Heart right ventricle (tissue), 16 donors: ENCODE data around the gene SEMA4B. TPM values are rescaled to one million over a fixed set of nuclear protein-coding genes. Genes with fewer than 3 reads are reported as not detected.
A peak's percentile ranks its signal among the peaks of the same experiment; 100 is the strongest.

Experiments
- ATAC-seq, 8 donors: fragments of 200-7000 bp; cut with Tn5 transposase; one replicate each; pipeline ENCODE4 v1.9.1; 2020; ENCODE audit warnings: mild to moderate bottlenecking in 8 of 8, moderate library complexity in 8 of 8, moderate number of reproducible peaks in 1 of 8
- DNase-seq, 2 donors: peaks; one replicate each; pipeline ENCODE4 v3.0.0-alpha.2; 2020
- H3K27ac ChIP-seq, 10 donors: fragments of 200-600 bp; sonication (generic) in 2 of 10; one replicate each; pipeline versions ENCODE4 v1.5.0 to v1.8.0; 2020 to 2022; ENCODE audit warnings: mild to moderate bottlenecking in 3 of 10
- H3K27me3 ChIP-seq, 7 donors: fragments of 200-600 bp; one replicate each; pipeline ENCODE4 v1.8.0; 2021 to 2022; ENCODE audit warnings: mild to moderate bottlenecking in 2 of 7
- H3K36me3 ChIP-seq, 9 donors: fragments of 200-600 bp; sonication (generic) in 1 of 9; one replicate each; pipeline versions ENCODE4 v1.5.0 to v1.8.0; 2020 to 2022; ENCODE audit warnings: mild to moderate bottlenecking in 2 of 9
- H3K4me1 ChIP-seq, 9 donors: fragments of 200-600 bp; sonication (generic) in 1 of 9; one replicate each; pipeline versions ENCODE4 v1.5.0 to v1.8.0; 2020 to 2022; ENCODE audit warnings: mild to moderate bottlenecking in 4 of 9
- H3K4me3 ChIP-seq, 10 donors: fragments of 200-600 bp; sonication (generic) in 2 of 10; one replicate each; pipeline versions ENCODE4 v1.5.0 to v1.8.0; 2020 to 2022; ENCODE audit warnings: mild to moderate bottlenecking in 7 of 10, moderate library complexity in 2 of 10
- H3K9me3 ChIP-seq, 11 donors: fragments of 200-600 bp in 10 of 11; sonication (generic) in 2 of 11; one replicate each; pipeline versions ENCODE4 v1.5.0 to v1.8.0; 2013 to 2022; ENCODE audit warnings: mild to moderate bottlenecking in 2 of 11, control low read depth in 1 of 11, moderate library complexity in 1 of 11
- WGBS, 2 donors: extraction: QIAGEN DNeasy Blood & Tissue Kit; methylation state at CpG; one replicate each; pipeline ENCODE4 v1.1.7; 2013; ENCODE audit warnings: inconsistent platforms in 1 of 2; 5-methylcytosine and 5-hydroxymethylcytosine counted together
- intact Hi-C, 10 donors: fragments of 100-400 bp; cut with DNase I; formaldehyde crosslinking; loops; one replicate each; pipeline versions ENCODE4 v1.11.1 to v1.14.2; 2022
- polyA plus RNA-seq, 2 donors: library from polyadenylated mRNA; stranded (reverse); fragments of 200-250 nt; gene quantifications; one replicate each; pipeline ENCODE4 v1.2.3, GENCODE V29; 2013
- total RNA-seq, 10 donors: library from RNA; stranded (reverse); fragmentation: NEBNext Ultra II Directional in 3 of 10; extraction: Animal tissue kit (Norgen Biotek cat#: 25700) in 3 of 10; gene quantifications; one replicate each; pipeline versions ENCODE4 v1.2.1 to v1.2.4, GENCODE V29; 2021 to 2023
- TF ChIP-seq, protein P1 (sequence below), 9 donors: fragments of 200-600 bp; sonication (generic) in 2 of 9; IDR thresholded peaks; one replicate each; pipeline versions ENCODE4 v1.5.0 to v1.8.0; 2021 to 2022; ENCODE audit warnings: antibody characterized with exemption in 9 of 9, mild to moderate bottlenecking in 5 of 9, moderate library complexity in 1 of 9
- donor health status: Arrhythmogenic right ventricular cardiomyopathy.
- donor health status: ischemic (EF 13 %, LVEDD 7.1; RV severe dilation, severe dysfunction).
- donor health status: healthy with polysubstance abuse.
- donor health status: DM: no; HTN: yes; CAD: no.
- donor health status: DM: no; HTN: no; CAD: no.
- donor health status: ischemic (EF 25% LVEDD 6.9; RV normal size, moderate dysfunction).
- donor health status: ischemic (EF 25% LVEDD 5.7; RV mildly dilated, moderate dysfunction).
- donor health status: healthy.
- donor health status: DM: yes; HTN: yes; CAD: no.
- donor health status: Ischemic cardiomyopathy.
- donor health status: ischemic (EF 35%, LVEDD 5.7; RV mildly dilated, moderate dysfunction).
- donor health status: nonischemic (EF 11% LVEDD 7.7; RV severe dilation, severe dysfunction).
- donor health status: DM: yes; HTN: yes; CAD: no.
- donor health status: PGD.
- donor health status: ischemic (EF 29% LVEDD 5.4; RV normal size, mild dysfunction).
- donor health status: nonischemic (EF 23%, LVEDD 6.1; RV moderate dilation, normal function).

SEMA4B gene
- total and polyA plus RNA-seq, 12 donors: 9.9 to 76.7 (median 18.4) TPM

DNA sequence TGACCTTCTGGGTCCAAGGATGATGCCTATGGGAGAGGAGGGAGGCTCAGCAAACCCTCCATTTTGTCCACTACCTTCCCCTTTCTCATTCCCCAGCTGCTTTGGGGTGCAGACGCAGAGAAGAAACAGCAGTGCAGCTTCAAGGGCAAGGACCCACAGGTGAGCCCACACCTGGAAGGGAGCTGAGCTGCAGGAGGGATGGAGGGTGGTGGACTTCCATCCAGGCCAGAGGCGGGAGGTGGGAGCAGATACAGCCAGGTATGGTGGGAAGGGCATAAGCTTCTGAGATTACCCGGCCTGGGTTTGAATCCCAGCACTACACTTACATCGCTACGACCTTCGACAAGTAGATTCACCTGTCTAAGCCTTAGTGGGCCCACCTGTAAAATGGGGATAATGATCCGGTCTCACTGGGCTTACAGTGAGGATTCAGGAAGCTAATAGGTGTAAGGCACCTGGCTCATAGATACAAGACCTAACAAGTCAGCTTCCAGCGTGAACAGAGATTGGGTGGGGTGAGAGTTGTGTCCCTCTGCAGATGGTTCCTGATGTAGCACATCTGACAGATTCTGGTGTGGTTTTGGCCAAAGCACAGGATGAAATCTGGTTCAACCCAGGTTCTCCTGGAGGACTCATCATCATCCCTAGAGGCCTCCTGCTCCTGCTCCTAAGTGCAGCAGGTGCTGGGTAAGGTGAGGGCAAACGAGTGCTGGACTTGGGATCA, 16.7 kb downstream of the SEMA4B start:
- Histone ChIP-seq H3K4me1 (peaks cover 2 to 27% (median 15%) of the 10 kb centered on the region in 9 donors), H3K4me3 (no peak overlapping the region), H3K27ac (no peak overlapping the region), H3K9me3 (no peaks in the 10 kb centered on the region), H3K36me3 (peaks cover 0 to 54% (median 0%) of the 10 kb centered on the region in 9 donors), H3K27me3 (no peaks in the 10 kb centered on the region)
- no peak for ATAC-seq
- DNase-seq: no peak
- intact Hi-C loops: loop anchor here in 1 of 10 donors (5.0 kb wide), 1 partner anchor 36 kb away; no protein-coding TSS in a partner anchor
- TF ChIP-seq, protein P1, sequence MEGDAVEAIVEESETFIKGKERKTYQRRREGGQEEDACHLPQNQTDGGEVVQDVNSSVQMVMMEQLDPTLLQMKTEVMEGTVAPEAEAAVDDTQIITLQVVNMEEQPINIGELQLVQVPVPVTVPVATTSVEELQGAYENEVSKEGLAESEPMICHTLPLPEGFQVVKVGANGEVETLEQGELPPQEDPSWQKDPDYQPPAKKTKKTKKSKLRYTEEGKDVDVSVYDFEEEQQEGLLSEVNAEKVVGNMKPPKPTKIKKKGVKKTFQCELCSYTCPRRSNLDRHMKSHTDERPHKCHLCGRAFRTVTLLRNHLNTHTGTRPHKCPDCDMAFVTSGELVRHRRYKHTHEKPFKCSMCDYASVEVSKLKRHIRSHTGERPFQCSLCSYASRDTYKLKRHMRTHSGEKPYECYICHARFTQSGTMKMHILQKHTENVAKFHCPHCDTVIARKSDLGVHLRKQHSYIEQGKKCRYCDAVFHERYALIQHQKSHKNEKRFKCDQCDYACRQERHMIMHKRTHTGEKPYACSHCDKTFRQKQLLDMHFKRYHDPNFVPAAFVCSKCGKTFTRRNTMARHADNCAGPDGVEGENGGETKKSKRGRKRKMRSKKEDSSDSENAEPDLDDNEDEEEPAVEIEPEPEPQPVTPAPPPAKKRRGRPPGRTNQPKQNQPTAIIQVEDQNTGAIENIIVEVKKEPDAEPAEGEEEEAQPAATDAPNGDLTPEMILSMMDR (IDR thresholded peaks at IDR 0.05): no peak
- 73 to 95% methylated on average over 9 of the region's 9 CpGs for WGBS, 2 donors

DNA sequence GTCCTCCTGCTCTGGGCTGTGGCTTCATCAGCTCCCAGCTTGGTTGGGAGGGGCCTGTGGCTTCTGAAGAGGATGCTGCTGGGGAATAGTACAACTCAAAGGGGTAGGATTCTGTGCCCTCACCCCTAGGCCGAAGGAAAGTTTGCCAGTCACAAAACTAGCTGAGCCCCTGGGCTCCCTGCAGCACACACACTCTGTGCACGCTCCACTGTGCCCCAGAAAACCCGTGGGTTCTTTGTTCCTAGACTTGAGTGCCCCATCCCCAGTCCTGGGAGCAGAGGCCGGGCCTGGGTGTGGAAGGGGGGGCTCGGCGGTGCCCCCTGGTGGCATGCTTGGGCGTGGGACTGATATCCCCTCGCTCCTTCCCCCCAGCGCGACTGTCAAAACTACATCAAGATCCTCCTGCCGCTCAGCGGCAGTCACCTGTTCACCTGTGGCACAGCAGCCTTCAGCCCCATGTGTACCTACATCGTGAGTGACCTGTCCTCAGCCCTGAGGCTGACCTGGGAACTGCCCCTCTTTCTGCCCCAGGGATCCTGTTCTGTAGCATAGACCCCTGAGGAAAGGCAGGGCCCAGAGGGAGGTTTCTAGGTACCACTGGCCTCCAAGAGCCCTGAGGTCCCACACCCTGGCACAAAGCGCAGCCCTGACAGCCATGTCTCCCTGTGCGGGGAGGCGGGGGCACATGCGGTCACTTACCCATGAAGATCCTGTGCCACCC, 18.5 kb downstream of the SEMA4B start:
- intact Hi-C loops: loop anchor here in 5 of 10 donors (2.0 to 10.0 kb wide), 5 partner anchors 35 to 325 kb away; partner anchors contain the start of gene AP3S2 (in 2 of the 5)
- H3K27me3 ChIP-seq: no peaks in the 10 kb centered on the region
- DNase-seq: peak in 1 of 2 donors; percentile 60
- no peak overlapping the region for H3K4me3 ChIP-seq
- ATAC-seq: peak in 7 of 8 donors; percentile 23 to 67 (median 57)
- peak overlapping the region in 1 of 10 donors; percentile 3 for H3K27ac ChIP-seq
- peaks cover 2 to 14% (median 11%) of the 10 kb centered on the region in 9 donors for H3K4me1 ChIP-seq
- peaks cover 0 to 71% (median 6%) of the 10 kb centered on the region in 9 donors for H3K36me3 ChIP-seq
- H3K9me3 ChIP-seq: no peaks in the 10 kb centered on the region
- 63 to 66% methylated on average over 17 of the region's 17 CpGs for WGBS, 2 donors
- TF ChIP-seq, protein P1 (IDR thresholded peaks at IDR 0.05): peak; percentile 49 to 78 (median 71)

DNA sequence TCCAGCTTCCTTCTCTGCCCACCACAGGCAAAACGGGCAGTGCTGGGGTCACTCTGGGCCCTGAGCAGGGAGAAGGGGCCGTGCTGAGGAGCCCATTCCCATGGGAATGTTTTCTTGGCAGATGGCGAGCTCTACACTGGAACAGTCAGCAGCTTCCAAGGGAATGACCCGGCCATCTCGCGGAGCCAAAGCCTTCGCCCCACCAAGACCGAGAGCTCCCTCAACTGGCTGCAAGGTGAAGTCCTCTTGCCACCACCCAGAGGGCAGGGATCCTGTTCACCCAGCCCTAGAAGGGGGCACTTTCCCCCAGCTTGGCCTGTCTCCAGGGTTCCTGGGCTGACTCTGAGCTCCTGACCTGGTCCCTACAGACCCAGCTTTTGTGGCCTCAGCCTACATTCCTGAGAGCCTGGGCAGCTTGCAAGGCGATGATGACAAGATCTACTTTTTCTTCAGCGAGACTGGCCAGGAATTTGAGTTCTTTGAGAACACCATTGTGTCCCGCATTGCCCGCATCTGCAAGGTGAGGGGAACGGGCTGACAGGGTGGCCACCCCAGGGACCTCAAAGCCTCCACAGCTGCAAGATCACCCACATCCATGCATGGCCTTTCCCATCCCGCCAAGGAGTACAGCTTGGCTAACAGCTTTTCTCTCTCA, 20.2 kb downstream of the SEMA4B start:
- ATAC-seq: peak; percentile 73 to 87 (median 85)
- Histone ChIP-seq H3K9me3 (no peaks in the 10 kb centered on the region), H3K4me1 (peaks cover 2 to 14% (median 9%) of the 10 kb centered on the region in 9 donors), H3K4me3 (no peak overlapping the region), H3K27ac (peak overlapping the region in 8 of 10 donors; percentile 20 to 66 (median 51)), H3K36me3 (peaks cover 0 to 89% (median 7%) of the 10 kb centered on the region in 9 donors), H3K27me3 (no peaks in the 10 kb centered on the region)
- peak; percentile 76 to 77 for DNase-seq
- 34 to 39% methylated on average over 13 to 14 of the region's 14 CpGs for WGBS, 2 donors
- intact Hi-C loops: loop anchor here in 4 of 10 donors (2.0 to 10.0 kb wide), 4 partner anchors 37 to 327 kb away; partner anchors contain the start of gene AP3S2 (in 2 of the 4)
- TF ChIP-seq, protein P1 (IDR thresholded peaks at IDR 0.05): peak; percentile 52 to 82 (median 75)

DNA sequence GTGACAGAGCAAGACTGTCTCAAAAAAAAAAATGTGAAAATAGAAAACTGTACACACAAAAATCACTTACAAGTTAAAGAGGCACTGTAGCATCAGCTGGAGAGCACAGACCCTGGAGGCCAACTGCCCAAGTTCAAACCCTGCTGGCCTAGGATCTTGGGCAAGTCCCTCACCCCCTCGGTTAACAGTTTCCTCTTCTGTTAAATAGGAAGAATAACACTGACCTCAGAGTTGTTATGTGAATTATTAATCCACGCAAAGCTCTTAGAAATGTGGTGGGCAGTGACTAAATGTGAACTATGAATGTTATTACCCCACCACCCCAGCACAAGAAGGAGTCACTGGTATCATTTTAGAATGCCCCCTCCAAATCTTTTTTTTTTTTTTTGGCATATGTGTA, 21.4 kb downstream of the SEMA4B start:
- H3K36me3 ChIP-seq: peaks cover 0 to 93% (median 13%) of the 10 kb centered on the region in 9 donors
- H3K4me1 ChIP-seq: peaks cover 2 to 14% (median 9%) of the 10 kb centered on the region in 9 donors
- intact Hi-C loops: loop anchor here in 2 of 10 donors (10.0 kb wide), 2 partner anchors 128 to 328 kb away; partner anchors contain the start of gene AP3S2 (in 2 of the 2)
- DNase-seq (no peak), ATAC-seq (no peak)
- 89 to 96% methylated on average over 2 of the region's 2 CpGs for WGBS, 2 donors
- TF ChIP-seq, protein P1 (IDR thresholded peaks at IDR 0.05): no peak
- H3K27me3 ChIP-seq: no peaks in the 10 kb centered on the region
- no peak overlapping the region for H3K27ac ChIP-seq
- H3K4me3 ChIP-seq: no peak overlapping the region
- no peaks in the 10 kb centered on the region for H3K9me3 ChIP-seq
